ENCODE data around the gene LRRC9. TPM values are rescaled to one million over a fixed set of nuclear protein-coding genes. Genes with fewer than 3 reads are reported as not detected.
"Not testable (repeated sequence)": the region's sequence is repeated elsewhere in the genome, so short reads cannot be mapped to it uniquely, and the experiment has no call there.

Gene LRRC9
- total and polyA plus RNA-seq, 10 of the 15 experiments (the other 5 are each of a cell fraction or from before 2014, with no cell fraction given): not detected

DNA sequence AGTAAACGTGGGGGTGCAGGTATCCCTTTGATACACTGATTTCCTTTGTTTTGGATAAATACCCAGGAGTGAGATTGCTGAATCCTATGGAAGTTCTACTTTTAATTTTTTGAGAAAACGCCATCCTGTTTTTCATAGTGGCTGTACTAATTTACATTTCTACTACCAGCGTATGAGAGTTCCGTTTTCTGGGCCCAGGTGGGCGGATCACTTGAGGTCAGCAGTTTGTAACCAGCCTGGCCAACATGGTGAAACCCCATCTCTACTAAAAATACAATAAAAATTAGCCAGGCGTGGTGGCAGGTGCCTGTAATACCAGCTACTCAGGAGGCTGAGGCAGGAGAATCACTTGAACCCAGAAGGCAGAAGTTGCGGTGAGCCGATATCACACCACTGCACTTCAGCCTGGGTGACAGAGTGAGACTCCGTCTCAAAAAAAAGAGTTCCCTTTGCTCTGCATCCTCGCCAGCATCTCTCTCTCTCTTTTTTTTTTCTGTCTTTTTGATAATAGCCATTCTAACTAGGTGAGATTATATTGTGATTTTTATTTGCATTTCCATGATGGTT, 22.4 kb downstream of the LRRC9 start:
- H4K20me1 ChIP-seq (ENCODE audit: control insufficient read depth, insufficient read depth); H3K4me3 ChIP-seq; H3K79me2 ChIP-seq (ENCODE audit: control insufficient read depth, insufficient read depth, low read length); H3K27me3 ChIP-seq (replicated peaks in 1 of 2; ENCODE audit: control insufficient read depth in 2 of 2, insufficient read depth in 2 of 2, low read length in 1 of 2); BruUV-seq (replicated peaks); H3K9ac ChIP-seq (ENCODE audit: control insufficient read depth, insufficient read depth, low read length); intact Hi-C loops (cut with micrococcal nuclease; ENCODE audit: unreplicated experiment); H3K4me2 ChIP-seq (ENCODE audit: control insufficient read depth, insufficient read depth); POLR2A ChIA-PET; H3K4me1 ChIP-seq (ENCODE audit: control insufficient read depth, insufficient read depth, low read length); H3K27ac ChIP-seq (ENCODE audit: control insufficient read depth, insufficient read depth); in situ Hi-C loops (cut with MboI); FAIRE-seq; H3K9me3 ChIP-seq (replicated peaks; ENCODE audit: control insufficient read depth, insufficient read depth, low read length); DNase-seq (ENCODE audit: low read depth, low spot score); H2AFZ ChIP-seq (ENCODE audit: control insufficient read depth, low read depth, low read length); H3K36me3 ChIP-seq (ENCODE audit: control insufficient read depth in 2 of 2, insufficient read depth in 2 of 2, low read length in 1 of 2): not testable (repeated sequence)
- SMC1A ChIA-PET (ENCODE audit: uncharacterized antibody, unreplicated experiment): interaction anchor here (0.8 to 4.4 kb wide), 3 partner anchors 18 to 242 kb away, joined by 3 to 36 read pairs (median 3); no protein-coding TSS in a partner anchor
- 2% methylated on average over 10 of the region's 10 CpGs for WGBS (ENCODE audit: insufficient coverage, insufficient replicate concordance, low lambda C conversion rate, missing lambda C conversion rate)
- peak; percentile 79 for ATAC-seq
- TF ChIP-seq SPI1 (IDR thresholded peaks at IDR 0.05; ENCODE audit: borderline replicate concordance, insufficient read depth, low read depth, low read length): peak; percentile 21; the same call in 1 of the 2 replicates
- TF ChIP-seq MTA2 (IDR thresholded peaks at IDR 0.05; ENCODE audit: low read depth): peak; percentile 24; the same call in 1 of the 2 replicates
- peak in 1 of 2 experiments; percentile 74; a peak in 1 of 4 replicates for TF ChIP-seq BHLHE40 (IDR thresholded peaks at IDR 0.05; ENCODE audit: borderline replicate concordance in 1 of 2, low read depth in 2 of 2, low read length in 1 of 2)
- RAD21 ChIA-PET (ENCODE audit: unreplicated experiment): interaction anchor here (1.2 kb wide), 1 partner anchor 22 kb away, joined by 4 read pairs; no protein-coding TSS in a partner anchor
- CTCF ChIA-PET: interaction anchor here (0.6 to 1.6 kb wide), 6 partner anchors 18 to 1017 kb away, joined by 3 to 11 read pairs (median 4); partner anchors contain the start of gene DHRS7

DNA sequence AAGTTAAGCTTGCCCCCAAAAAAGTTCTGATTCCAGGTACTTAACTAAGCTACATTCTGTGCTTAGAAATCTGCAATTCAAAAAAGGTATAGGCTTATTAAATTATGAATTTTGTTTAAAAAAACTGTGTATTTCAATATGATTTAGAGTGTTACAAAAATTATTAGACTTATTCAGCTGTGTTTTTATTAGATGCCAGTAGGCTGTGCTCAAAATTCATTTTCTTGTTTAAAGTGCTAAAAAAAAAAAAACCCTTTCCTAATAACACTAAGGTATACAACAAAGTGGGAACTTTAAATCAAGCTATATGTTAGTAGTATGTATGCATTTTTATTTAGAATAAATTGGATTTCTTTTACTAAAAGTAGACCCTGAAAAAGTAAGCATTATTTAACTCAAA, 25.0 kb downstream of the LRRC9 start:
- Histone ChIP-seq H3K4me3 (no peak overlapping the region), H2AFZ (ENCODE audit: control insufficient read depth, low read depth, low read length) (no peak overlapping the region), H3K27ac (ENCODE audit: control insufficient read depth, insufficient read depth) (no peak overlapping the region), H3K79me2 (ENCODE audit: control insufficient read depth, insufficient read depth, low read length) (no peaks in the 10 kb centered on the region), H3K4me1 (ENCODE audit: control insufficient read depth, insufficient read depth, low read length) (peaks cover 4% of the 10 kb centered on the region; the same call in 1 of the 2 replicates), H3K27me3 (replicated peaks in 1 of 2; ENCODE audit: control insufficient read depth in 2 of 2, insufficient read depth in 2 of 2, low read length in 1 of 2) (no peaks in the 10 kb centered on the region), H3K9me3 (replicated peaks; ENCODE audit: control insufficient read depth, insufficient read depth, low read length) (no peaks in the 10 kb centered on the region), H3K36me3 (ENCODE audit: control insufficient read depth in 2 of 2, insufficient read depth in 2 of 2, low read length in 1 of 2) (no peaks in the 10 kb centered on the region), H3K4me2 (ENCODE audit: control insufficient read depth, insufficient read depth) (no peak overlapping the region), H3K9ac (ENCODE audit: control insufficient read depth, insufficient read depth, low read length) (no peak overlapping the region), H4K20me1 (ENCODE audit: control insufficient read depth, insufficient read depth) (no peaks in the 10 kb centered on the region)
- in situ Hi-C loops (cut with MboI): no loop called here
- SMC1A ChIA-PET (ENCODE audit: uncharacterized antibody, unreplicated experiment): interaction anchor here (0.5 to 4.4 kb wide), 8 partner anchors 13 to 793 kb away, joined by 3 to 36 read pairs (median 4); no protein-coding TSS in a partner anchor
- intact Hi-C loops (cut with micrococcal nuclease; ENCODE audit: unreplicated experiment): no loop called here
- no TSS peak for BruUV-seq (replicated peaks)
- no peak for FAIRE-seq
- CTCF ChIA-PET: interaction anchor here (0.6 to 2.2 kb wide), 9 partner anchors 9 to 312 kb away, joined by 3 to 24 read pairs (median 4); no protein-coding TSS in a partner anchor
- ATAC-seq: no peak
- DNase-seq (ENCODE audit: low read depth, low spot score): no peak
- RAD21 ChIA-PET (ENCODE audit: unreplicated experiment): interaction anchor here (0.6 to 3.2 kb wide), 7 partner anchors 19 to 240 kb away, joined by 3 to 18 read pairs (median 3); partner anchors contain the start of gene DHRS7
- POLR2A ChIA-PET: interaction anchor here (0.6 to 1.0 kb wide), 4 partner anchors 17 to 258 kb away, joined by 3 to 4 read pairs (median 4); no protein-coding TSS in a partner anchor
- no peak for TF ChIP-seq JUND (IDR thresholded peaks at IDR 0.05; ENCODE audit: low read depth, low read length)
- TF ChIP-seq TCF12 (IDR thresholded peaks at IDR 0.05; ENCODE audit: low read depth, low read length): no peak
- no peak for TF ChIP-seq NR2C1 (IDR thresholded peaks at IDR 0.05)
- no peak for TF ChIP-seq DPF2 (IDR thresholded peaks at IDR 0.05)
- no peak for TF ChIP-seq KDM1A (IDR thresholded peaks at IDR 0.05; ENCODE audit: borderline replicate concordance)
- TF ChIP-seq RAD21 (IDR thresholded peaks at IDR 0.05; ENCODE audit: insufficient read depth, low read depth, low read length): no peak
- no peak for TF ChIP-seq CBX5 (IDR thresholded peaks at IDR 0.05; ENCODE audit: low read depth)
- TF ChIP-seq, protein P1, sequence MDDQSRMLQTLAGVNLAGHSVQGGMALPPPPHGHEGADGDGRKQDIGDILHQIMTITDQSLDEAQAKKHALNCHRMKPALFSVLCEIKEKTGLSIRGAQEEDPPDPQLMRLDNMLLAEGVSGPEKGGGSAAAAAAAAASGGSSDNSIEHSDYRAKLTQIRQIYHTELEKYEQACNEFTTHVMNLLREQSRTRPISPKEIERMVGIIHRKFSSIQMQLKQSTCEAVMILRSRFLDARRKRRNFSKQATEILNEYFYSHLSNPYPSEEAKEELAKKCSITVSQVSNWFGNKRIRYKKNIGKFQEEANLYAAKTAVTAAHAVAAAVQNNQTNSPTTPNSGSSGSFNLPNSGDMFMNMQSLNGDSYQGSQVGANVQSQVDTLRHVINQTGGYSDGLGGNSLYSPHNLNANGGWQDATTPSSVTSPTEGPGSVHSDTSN (IDR thresholded peaks at IDR 0.05; ENCODE audit: insufficient replicate concordance, low read depth, low read length): no peak
- no peak for TF ChIP-seq HDAC2 (IDR thresholded peaks at IDR 0.05)
- no peak for TF ChIP-seq STAT3 (IDR thresholded peaks at IDR 0.05; ENCODE audit: low read depth, low read length)
- TF ChIP-seq, protein P2, sequence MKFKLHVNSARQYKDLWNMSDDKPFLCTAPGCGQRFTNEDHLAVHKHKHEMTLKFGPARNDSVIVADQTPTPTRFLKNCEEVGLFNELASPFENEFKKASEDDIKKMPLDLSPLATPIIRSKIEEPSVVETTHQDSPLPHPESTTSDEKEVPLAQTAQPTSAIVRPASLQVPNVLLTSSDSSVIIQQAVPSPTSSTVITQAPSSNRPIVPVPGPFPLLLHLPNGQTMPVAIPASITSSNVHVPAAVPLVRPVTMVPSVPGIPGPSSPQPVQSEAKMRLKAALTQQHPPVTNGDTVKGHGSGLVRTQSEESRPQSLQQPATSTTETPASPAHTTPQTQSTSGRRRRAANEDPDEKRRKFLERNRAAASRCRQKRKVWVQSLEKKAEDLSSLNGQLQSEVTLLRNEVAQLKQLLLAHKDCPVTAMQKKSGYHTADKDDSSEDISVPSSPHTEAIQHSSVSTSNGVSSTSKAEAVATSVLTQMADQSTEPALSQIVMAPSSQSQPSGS (IDR thresholded peaks at IDR 0.05; ENCODE audit: low read length): no peak
